Measurements from ENCODE around the gene SRGAP3.

Gene SRGAP3

DNA sequence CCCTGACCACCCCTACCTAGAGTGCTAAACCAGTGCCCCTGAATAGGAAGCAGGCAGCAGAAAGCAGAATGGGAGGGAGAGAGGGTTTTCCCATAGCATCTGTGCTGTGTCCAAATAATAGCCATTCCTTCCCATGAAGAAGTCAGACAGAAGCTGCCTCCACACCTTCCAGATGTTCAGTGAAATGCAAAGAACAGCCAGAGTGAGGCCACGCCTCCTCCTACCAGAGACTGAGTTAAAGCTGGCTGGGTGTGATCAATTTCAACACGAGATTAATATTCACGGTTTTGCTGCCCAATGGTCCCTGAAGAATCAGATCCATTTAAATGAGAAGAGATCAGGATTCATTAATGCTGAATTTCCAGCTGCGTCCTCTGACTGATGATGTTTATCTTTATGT, 111.8 kb downstream of the SRGAP3 start:
- no peak for DNase-seq

DNA sequence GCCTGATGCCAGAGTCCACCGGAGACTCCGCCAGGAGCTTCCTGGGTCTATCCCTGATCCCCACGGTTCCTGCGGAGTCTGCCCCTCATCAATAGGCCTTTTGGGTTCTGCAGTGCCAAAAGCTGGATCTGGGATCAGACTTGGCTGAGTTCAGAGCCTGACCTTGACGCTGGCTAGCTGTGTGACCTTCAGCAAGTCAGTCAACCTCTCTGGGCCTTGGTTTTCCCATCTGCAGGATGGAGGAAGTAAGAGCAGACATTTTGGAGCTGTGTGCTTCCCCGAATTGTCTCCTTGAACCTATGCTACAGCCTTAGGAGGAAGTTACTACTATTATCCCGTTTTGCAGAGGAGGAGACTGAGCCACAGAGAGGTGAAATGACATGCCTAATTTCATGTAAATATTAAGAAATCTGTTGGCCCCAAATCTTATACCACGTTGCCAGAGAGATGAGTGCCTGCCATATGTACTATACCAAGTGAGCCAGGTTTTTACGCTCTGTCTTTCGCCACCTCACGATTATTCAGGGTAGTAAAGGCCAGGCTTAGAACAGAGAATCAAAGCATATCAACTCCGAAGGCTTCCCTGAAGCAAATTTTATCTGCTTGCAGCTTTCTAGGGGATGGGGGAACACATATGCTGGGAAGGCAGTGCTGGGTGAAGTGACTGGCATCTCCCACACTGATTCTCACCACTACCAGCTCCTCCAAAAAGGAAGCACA, 112.5 kb downstream of the SRGAP3 start:
- DNase-seq = no peak

DNA sequence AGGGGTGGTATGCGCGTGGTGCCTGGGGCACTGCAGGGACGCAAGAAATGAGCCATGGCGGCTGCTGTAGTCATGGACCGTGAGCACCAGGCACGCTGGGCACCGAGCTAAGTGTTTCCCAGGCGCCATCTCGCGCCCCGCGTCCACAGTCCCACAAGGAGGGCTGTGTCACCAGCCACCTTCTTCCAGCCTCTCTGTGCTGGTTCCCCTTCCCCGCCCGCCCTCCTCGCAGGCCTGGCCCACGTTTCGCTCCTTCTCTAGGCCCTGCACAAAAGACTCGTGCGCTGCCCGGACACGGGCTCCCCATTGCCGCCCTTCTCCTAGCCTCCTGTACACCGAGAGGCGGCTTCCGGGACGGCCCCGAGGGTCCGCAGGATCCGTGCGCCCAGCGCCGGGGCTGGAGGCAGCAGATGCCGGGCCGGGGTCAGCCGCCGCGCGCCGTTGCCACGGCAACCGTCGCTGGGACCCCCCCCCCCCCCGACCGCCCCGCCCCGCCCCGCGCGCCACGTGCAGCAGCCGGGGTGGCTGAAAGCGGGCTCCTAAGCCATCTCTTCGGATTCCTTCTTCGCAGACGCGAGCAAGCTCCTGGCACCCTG, 113.4 kb downstream of the SRGAP3 start:
- DNase-seq = no peak

DNA sequence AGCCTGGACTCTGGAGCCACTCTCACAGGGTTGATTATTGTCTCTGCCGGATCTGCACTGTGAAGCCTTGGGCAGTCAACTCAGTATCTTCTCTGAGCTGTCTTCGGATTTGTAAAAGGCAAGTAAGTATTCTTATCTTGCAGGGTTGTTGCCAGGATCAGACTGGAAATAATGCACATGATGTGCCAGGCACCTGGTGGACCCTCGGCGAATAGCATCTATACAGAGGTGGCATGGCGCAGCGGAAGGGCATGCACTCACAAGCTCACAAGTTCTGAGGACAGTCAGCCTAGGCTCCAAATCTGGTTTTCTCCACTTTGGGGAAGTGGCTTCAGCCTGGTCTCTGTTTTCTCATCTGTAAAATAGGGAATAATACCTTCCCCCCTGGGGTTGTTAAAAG, 113.9 kb downstream of the SRGAP3 start:
- DNase-seq = no peak

DNA sequence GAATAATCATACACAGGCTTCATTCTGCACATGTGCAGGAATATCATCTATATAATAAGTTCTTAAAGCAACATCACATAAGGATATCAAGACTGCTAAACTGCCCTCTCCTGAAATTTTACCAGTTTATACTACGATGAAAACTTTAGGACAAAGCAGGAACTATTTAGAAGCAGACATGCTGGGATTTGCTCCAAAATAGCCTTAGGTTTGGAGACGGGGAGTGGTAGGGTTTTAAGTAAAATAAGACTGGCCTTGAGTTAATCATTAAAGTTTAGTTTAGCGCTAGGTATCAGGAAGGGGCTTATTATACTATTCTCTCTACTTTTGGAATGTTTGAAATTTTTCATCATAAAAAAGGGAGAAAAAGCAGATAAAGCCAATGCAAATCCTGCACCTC, 115.8 kb downstream of the SRGAP3 start:
- DNase-seq = no peak

DNA sequence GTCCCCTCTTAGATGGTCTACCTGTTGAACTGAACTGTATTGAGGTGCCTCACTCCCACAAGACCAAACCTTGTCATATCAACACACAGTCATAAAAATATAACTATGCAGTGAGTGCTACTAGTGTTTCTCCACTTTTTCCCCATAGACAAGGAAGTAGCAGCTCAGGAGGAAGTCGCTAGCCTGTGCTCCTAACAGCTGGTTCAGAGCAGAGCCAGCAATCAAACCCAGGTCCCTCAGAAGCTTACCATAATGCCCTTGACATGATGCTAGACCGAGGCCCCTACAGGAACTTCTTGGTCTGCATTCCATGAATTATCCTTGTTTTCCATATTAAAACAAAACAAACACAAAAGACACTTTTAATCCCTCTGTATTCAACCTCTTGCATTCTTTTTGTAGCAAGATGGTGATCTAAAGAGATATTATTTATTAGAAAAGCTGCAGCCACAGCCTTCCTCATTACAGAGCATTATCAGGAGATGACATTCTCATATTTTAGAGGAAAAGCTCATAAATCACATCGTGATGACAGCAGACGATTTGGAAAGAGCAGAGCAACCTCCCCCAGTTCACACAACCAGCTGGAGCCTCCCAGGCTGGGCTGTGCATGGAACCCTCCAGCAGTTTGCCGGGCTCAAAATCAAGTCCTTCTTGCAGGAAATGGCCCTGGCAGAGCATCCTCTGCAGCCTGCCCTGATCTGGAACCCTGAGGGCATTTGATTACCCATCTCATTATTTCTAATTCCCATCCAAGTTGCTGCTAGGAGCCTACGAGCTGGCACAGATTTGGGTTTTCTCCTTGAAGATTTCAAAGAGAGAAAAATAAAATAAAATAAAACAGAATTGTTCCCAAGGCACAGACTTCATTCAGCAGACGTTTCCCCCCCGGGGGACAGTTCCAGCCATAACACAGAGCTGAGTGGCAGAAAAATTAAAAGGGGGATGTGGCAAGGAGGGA, 118.8 kb downstream of the SRGAP3 start:
- no peak for DNase-seq

DNA sequence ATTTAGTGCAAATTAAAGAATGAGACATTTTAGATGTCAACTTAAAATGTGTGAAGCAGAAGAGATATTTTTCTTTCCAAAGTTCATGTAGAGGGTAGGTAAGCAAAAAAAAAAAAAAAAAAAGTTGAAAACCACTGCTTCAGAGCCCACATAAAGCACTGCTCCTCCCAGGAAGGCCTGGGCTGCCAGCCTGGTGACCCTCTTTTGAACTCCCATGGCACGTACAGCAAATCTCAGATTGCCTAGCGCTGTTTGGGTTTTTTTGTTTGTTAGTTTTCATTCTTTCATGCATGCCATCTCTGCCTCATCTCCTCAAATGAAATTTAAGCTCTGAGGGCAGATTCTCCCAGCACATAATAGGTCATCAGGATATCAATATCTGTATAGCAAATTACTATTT, 120.1 kb downstream of the SRGAP3 start:
- DNase-seq = no peak

DNA sequence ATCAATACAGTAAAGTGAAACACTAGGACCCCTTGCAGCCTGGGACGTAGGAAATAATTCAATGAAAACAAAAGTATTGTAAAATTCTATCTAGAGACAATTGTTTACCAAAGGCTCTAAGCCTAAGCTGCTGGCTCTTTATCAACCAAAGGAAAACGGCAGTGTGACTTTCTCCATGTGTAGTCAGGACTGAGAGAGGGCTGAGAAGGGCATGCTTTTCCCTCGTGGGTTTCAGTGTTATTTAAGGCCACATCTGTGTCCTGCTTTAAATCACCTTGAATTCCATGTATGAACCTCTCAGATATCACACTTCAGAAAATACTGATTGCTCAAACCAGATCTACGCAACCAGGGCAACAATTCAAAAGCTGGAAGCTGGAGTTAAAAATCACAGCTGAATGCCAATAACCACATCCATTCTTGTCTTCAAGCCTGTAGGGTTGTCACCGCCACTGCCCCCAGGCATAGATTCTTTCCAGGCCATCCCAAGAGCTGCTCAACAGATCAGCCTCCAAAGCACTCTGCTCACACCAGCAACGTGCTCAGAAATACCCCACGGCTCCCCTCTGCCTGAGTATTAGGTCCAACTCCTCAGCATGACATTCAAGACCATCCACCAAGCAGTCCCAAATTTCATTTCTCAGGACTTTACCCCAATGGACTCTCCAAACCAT, 124.0 kb downstream of the SRGAP3 start:
- no peak for DNase-seq

DNA sequence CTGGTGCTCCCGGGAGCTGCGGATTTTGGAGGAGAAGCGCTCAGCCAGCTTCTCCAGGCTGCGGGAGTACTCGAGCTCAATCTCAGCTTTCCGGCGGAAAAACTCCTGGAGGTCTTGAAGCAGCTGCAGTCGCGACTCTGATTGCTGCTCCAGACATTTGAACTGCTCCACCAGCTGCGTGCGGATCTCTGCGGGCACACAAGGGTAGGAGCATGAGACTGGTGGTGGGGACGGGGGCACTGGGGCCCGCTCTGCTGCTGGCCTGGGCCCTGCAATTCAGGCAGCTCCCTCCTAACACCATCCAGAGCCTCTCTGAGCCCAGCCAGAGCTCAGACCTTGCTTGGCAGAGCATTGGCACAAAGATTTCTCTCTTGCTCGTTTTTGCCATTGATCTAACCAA, 124.7 kb downstream of the SRGAP3 start:
- no peak for DNase-seq

DNA sequence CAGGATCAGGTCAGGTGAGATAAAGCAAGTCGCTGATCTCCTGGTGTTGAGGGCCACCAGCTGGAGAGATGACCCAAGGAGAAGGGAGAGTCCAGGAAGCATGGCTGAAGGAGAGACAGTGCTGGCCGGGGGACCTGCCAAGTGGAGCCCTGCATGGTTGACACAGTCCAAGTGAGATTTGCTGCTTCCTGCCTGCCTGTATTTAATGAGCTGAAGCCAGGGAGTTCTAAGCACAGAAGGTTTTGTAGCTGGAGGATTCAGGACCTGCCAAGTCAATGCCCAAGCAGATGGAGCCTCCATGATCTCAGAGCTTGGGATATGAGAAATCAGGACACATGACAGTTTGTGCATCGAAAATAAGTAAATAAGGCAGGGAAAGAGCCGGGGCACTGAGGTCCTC, 125.6 kb downstream of the SRGAP3 start:
- no peak for DNase-seq

DNA sequence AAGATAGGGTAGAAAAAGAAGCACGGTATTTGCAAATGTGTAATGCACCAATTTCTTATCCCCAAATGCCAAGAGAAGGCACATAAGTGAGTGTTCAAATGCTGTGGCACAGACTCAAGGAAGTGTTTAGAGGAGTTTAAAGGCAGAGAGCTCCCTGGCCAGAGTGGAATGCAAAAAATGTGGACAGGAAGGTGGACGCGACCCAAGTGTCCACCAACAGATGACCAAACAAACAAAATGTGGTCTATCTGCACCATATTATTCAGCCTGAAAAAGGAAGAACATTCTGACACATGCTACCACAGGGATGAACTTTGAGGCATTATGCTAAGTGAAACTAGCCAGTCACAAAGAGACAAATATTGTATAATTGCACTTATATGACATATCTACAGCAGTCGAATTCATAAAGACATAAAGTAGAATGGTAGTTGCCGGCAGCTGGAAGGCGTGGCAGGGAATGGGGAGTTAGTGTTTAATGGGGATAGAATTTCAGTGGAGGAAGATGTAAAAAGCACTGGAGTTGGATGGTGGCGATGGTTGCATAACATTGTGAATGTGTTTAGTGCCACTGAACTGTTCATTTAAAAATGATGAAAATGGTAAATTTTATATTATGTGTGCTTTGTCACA, 126.6 kb downstream of the SRGAP3 start:
- DNase-seq = no peak

DNA sequence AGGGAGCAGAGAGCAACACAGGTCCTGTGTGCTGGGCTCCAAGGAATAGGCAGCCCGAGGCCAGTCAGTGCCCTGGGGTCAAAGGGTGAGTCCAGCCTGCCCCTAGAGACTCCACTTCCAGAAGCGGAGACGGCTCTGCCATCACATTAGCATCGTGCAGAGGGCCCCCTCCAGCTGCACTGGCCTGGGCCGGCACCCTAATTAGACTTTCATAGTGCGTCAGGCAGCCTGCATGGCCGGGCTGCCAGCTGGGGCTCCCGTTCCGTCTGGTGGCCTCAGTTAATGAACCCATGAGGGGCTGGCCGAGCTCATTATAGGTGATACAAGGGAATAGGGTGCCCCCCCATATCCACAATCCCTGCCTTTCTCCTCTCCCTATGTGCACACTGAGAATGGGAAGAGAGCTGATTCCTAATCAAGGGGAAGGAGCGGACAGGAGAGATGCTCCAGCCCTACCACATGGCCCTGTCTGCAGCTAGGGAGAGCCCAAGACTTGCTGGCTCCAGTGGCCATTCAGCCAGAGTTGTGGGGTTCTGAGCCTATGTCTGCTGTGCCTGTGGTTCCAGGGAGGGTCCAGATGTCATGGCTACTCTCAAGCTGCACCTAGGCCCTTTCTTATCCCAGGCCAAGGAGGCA, 128.0 kb downstream of the SRGAP3 start:
- DNase-seq = no peak

DNA sequence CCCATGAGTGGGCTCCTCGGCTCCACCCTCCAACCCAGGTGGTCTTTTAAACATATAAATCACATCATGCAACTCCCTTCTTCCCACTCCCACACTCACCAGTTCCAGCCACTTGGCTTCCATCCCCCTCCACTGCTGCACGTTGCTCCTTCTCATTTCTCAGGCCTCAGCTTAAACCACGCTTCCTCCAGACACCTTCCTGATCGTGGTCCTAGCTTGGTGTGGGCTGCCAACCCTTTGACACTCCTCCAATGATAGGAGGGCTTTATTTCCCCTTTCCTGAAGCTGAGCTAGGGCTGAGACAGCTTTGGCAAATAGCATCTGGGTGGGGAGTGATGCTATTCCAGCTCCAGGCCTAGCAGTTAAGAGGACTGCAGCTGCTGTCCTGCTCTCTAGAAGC, 130.1 kb downstream of the SRGAP3 start:
- DNase-seq = no peak

DNA sequence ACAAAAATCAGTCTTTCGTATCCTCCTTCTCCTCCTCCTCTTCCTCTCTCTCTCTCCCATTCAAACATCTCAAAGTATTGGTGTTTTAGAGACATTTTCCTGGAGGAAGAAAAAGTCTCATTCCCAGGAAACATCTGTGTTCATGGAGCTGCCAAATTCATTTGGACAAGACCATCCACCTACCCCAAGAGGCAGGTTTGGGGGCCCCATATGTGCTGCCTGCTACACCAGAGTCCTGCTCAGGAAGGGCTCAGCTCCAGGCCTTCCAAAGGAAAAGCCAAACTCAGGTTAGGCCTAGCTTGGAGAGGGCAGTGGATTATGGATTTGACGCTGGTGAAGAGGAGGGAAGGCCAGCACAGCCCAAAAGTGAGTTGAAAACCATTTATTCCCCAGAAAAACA, 131.2 kb downstream of the SRGAP3 start:
- DNase-seq = no peak

DNA sequence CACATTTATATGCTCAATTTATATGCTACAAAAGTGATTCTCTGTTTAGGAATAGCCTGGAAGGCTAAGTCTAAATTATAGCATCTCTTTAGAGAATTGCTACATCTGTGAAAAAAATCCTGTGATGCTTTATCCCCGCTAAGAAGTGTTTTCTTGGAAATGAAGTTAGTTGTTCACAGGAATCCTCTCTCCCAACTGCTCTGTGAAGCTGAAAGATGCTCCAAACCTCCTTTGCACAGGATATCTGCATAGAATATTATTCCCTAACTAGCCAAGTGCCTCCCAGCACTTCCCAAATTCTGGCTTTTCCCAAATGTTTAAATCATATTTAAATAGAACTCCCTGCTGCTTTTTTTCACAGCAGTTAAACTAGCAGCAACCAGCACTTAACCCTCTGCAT, 132.2 kb downstream of the SRGAP3 start:
- DNase-seq = no peak

DNA sequence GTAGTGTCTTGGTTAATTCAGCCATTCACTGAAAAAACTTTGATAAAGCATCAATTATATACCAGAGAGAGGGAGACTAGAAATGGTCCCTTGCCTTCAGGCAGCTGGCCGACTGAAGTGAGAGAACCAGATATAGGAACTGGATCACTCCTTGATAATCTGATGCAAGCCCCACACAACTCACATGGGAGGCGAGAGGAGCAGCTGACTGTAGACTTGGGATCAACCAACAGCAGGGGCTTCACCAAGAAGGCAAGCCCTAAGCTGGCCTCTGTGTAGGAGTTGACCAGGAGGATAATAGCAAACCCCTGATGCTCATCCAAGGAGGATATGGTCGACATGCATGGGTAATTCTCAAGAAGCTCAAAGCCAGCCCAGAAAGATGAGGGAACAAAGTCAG, 133.1 kb downstream of the SRGAP3 start:
- no peak for DNase-seq

DNA sequence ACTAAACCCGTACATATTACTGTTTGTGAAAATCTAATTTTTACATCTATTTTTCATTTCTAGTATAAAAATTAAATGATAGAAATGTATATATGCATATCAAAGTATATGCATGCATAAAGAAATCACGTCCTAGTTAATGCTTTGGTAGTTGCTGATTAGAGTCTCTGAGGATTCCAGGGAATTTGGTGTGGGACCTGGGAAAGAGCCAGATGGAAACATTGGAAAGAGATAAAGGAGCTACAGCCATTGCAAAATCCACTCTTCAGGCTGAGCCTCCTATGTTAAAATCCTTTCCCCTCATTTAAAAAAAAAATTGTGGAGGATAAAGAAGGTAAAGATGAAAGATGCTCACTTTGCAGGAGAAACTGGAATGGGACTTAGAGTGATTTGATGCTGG, 134.1 kb downstream of the SRGAP3 start:
- DNase-seq = no peak

DNA sequence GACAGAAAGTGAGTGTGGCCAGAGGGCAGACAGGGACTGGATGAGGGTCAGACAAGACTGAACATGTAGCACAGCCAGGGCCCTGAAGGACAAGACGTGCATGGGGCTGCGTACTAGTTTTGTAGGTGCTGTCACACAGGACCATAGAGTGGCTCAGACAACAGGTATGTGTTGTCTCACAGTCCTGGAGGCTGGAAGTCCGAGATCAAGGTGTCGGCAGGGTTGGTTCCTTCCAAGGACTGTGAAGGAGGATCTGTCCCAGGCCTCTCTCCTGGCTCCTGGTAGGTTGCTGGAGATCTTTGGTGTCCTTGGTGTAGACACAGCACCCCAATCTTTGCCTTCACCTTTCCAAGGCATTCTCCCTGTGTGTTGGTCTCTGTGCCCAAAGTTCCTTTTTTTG, 136.4 kb downstream of the SRGAP3 start:
- DNase-seq = no peak

DNA sequence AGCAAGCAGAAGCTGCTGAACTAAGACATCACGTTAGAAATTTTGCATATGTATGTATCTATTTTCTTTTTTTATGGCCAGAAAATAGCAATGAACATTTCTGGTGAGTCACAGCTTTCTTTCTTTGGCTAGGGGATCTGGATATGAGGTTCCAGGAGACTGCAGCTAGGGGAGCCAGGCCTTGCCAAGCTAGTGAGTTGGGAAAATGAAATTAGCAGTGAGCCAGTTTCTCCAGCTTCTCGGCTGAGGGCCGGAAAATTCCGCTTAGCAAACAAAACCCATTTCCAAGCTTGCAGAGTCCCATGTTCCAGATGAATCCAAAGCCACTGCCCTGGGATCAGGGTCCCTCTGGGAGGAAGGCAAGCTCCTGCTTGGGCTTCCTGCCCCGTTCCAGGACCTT, 137.6 kb downstream of the SRGAP3 start:
- no peak for DNase-seq

DNA sequence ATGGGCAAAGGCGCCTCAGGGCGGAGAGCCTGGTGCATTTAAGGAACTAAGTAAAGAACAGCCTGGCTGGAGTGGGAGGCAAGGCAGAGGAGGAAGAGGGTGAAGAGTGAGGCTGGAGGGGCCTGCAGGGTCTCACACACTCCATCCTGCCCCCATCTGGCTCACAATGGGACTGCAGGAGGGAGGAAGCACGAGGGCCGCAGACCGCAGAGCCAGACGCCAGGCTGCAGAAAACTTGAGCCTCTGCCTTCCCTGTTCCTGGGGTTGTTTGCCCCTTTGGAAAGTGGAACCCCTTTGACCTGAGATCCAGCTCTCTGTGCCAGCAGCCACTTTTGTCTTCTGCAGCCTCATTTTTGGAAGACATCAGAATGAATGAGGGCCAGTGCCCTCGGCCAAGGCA, 138.0 kb downstream of the SRGAP3 start:
- no peak for DNase-seq

DNA sequence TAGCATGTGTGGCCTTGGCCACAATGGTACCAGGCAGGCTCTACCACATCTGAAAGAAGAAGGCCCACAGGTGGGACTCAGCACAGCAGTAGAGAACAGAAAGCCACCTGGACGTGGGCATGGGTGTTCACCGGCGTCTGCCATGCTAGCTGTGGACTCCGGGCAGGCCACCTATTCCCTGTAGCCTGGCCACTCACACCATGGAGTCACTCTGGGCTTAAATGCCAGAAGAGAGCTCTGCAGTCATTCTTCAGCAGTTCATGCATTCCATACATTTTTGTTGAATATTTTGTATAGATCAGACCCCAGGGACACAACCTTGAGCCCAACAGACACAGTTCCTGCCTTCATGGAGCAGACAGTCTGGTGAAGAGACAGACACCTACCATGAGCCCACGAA, 138.6 kb downstream of the SRGAP3 start:
- DNase-seq = no peak

DNA sequence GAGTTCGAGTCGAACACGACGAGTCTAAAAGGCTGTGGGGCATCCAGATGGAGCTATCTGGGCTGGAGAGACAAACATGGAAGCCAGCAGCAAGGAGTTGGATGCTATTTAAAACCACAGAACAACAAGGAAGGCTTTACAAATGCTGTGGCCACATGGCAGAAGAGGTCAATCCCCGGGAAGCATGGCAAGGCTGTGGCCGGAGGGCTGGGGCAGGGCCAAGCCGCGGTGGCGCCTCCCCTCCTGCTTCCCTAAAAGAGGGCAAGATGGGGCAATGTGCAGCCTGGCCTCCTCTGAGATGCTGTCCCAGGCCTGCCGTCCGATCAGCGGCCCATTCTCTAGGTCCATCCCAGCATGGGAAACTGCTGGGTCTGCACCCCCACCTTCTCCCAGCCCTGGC, 139.1 kb downstream of the SRGAP3 start:
- DNase-seq = no peak

DNA sequence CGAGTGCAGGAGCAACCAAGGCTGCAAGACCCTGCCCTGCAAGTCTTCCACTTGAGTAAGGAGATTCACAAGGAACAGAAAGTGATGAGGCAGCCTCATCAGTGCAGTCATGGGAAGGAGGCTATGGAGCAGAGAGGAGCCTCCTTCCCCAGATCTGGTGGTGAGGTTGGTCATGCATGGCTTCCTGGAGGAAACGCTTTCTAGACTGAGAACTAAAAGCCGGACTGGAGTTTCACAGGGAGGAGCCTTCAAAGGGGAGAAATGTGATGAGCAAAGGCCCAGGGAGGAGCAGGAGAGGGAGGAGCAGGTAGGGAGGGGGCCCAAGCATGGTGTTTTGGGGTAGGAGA, 139.9 kb downstream of the SRGAP3 start:
- DNase-seq = no peak
